ENCODE measurements around the gene RIMS4. TPM values are rescaled to one million over a fixed set of nuclear protein-coding genes. Genes with fewer than 3 reads are reported as not detected.
A peak's percentile ranks its signal among the peaks of the same experiment; 100 is the strongest.

RIMS4 gene
- total RNA-seq, 1 donor = 0.36 TPM

GRCh38 chr20:44832724-44833123, 22.4 kb upstream of the RIMS4 start:
- DNase-seq (ENCODE audit: insufficient read length, low spot score, missing footprints) = peak; percentile 68
- Histone ChIP-seq H3K4me3 (ENCODE audit: insufficient read depth, low read length) (no peak overlapping the region), H3K4me1 (ENCODE audit: insufficient read depth, low read length) (no peaks in the 10 kb centered on the region), H3K36me3 (ENCODE audit: insufficient read depth, low read length) (no peaks in the 10 kb centered on the region), H4K20me1 (ENCODE audit: insufficient read depth, low read length) (no peaks in the 10 kb centered on the region), H3K4me2 (ENCODE audit: insufficient read depth, low read length) (no peak overlapping the region), H3K79me2 (ENCODE audit: insufficient read depth, low read length) (no peaks in the 10 kb centered on the region), H3K27me3 (ENCODE audit: insufficient read depth, low read length) (peaks cover 44% of the 10 kb centered on the region), H3K27ac (ENCODE audit: low read depth, low read length) (no peak overlapping the region), H3K9me3 (ENCODE audit: low read depth, low read length) (no peaks in the 10 kb centered on the region), H2AFZ (ENCODE audit: low read length) (peak overlapping the region; percentile 29)
- no peak for TF ChIP-seq CTCF (IDR thresholded peaks at IDR 0.05; ENCODE audit: extremely low read depth, low read depth, low read length)

GRCh38 chr20:44830995-44831394, 20.6 kb upstream of the RIMS4 start:
- Histone ChIP-seq H3K27ac (ENCODE audit: low read depth, low read length) (no peak overlapping the region), H3K27me3 (ENCODE audit: insufficient read depth, low read length) (peaks cover 34% of the 10 kb centered on the region), H3K4me1 (ENCODE audit: insufficient read depth, low read length) (no peaks in the 10 kb centered on the region), H3K4me2 (ENCODE audit: insufficient read depth, low read length) (no peak overlapping the region), H3K4me3 (ENCODE audit: insufficient read depth, low read length) (no peak overlapping the region), H3K36me3 (ENCODE audit: insufficient read depth, low read length) (no peaks in the 10 kb centered on the region), H2AFZ (ENCODE audit: low read length) (no peak overlapping the region), H3K79me2 (ENCODE audit: insufficient read depth, low read length) (no peaks in the 10 kb centered on the region), H4K20me1 (ENCODE audit: insufficient read depth, low read length) (no peaks in the 10 kb centered on the region), H3K9me3 (ENCODE audit: low read depth, low read length) (no peaks in the 10 kb centered on the region)
- DNase-seq (ENCODE audit: insufficient read length, low spot score, missing footprints) = no peak
- no peak for TF ChIP-seq CTCF (IDR thresholded peaks at IDR 0.05; ENCODE audit: extremely low read depth, low read depth, low read length)

- H3K4me2 ChIP-seq (ENCODE audit: insufficient read depth, low read length) = no peak overlapping the region
- H4K20me1 ChIP-seq (ENCODE audit: insufficient read depth, low read length) = no peaks in the 10 kb centered on the region
- no peak overlapping the region for H3K4me3 ChIP-seq (ENCODE audit: insufficient read depth, low read length)
- DNase-seq (ENCODE audit: insufficient read length, low spot score, missing footprints) = no peak
- peaks cover 30% of the 10 kb centered on the region for H3K27me3 ChIP-seq (ENCODE audit: insufficient read depth, low read length)
- H2AFZ ChIP-seq (ENCODE audit: low read length) = no peak overlapping the region
- H3K9me3 ChIP-seq (ENCODE audit: low read depth, low read length) = no peaks in the 10 kb centered on the region
- H3K4me1 ChIP-seq (ENCODE audit: insufficient read depth, low read length) = no peaks in the 10 kb centered on the region
- no peak for TF ChIP-seq CTCF (IDR thresholded peaks at IDR 0.05; ENCODE audit: extremely low read depth, low read depth, low read length)
- no peak overlapping the region for H3K27ac ChIP-seq (ENCODE audit: low read depth, low read length)
- no peaks in the 10 kb centered on the region for H3K36me3 ChIP-seq (ENCODE audit: insufficient read depth, low read length)
- H3K79me2 ChIP-seq (ENCODE audit: insufficient read depth, low read length) = no peaks in the 10 kb centered on the region
Measured at GRCh38 chr20:44830523-44830922, 20.2 kb upstream of the RIMS4 start.

- DNase-seq (ENCODE audit: insufficient read length, low spot score, missing footprints) = no peak
Measured at GRCh38 chr20:44829688-44830087, 19.3 kb upstream of the RIMS4 start.

More at GRCh38 chr20:44829688-44830087, 19.3 kb upstream of the RIMS4 start:
- TF ChIP-seq CTCF (IDR thresholded peaks at IDR 0.05; ENCODE audit: extremely low read depth, low read depth, low read length) = no peak
- no peaks in the 10 kb centered on the region for H3K9me3 ChIP-seq (ENCODE audit: low read depth, low read length)
- H3K27me3 ChIP-seq (ENCODE audit: insufficient read depth, low read length) = peaks cover 21% of the 10 kb centered on the region
- no peak overlapping the region for H3K4me2 ChIP-seq (ENCODE audit: insufficient read depth, low read length)
- no peaks in the 10 kb centered on the region for H3K36me3 ChIP-seq (ENCODE audit: insufficient read depth, low read length)
- H3K79me2 ChIP-seq (ENCODE audit: insufficient read depth, low read length) = no peaks in the 10 kb centered on the region
- no peak overlapping the region for H2AFZ ChIP-seq (ENCODE audit: low read length)
- H3K4me3 ChIP-seq (ENCODE audit: insufficient read depth, low read length) = no peak overlapping the region
- H4K20me1 ChIP-seq (ENCODE audit: insufficient read depth, low read length) = no peaks in the 10 kb centered on the region
- no peak overlapping the region for H3K27ac ChIP-seq (ENCODE audit: low read depth, low read length)
- no peaks in the 10 kb centered on the region for H3K4me1 ChIP-seq (ENCODE audit: insufficient read depth, low read length)

All from osteoblast (primary cell).